Cerebellar cortex (tissue), 1 donor: Measurements from ENCODE around the gene SLC39A11.
"Not testable (repeated sequence)": the region's sequence is repeated elsewhere in the genome, so short reads cannot be mapped to it uniquely, and the experiment has no call there.

Experiments
- DNase-seq: peaks from one replicate; pipeline ENCODE4 v3.0.0-alpha.2; 2015; ENCODE audit warnings: low spot score

Gene SLC39A11

GRCh38 chr17:72654706-72655105 is 437.8 kb downstream of the SLC39A11 start:
- no peak for DNase-seq

- DNase-seq = no peak
Measured at GRCh38 chr17:72651988-72652387, 440.5 kb downstream of the SLC39A11 start.

GRCh38 chr17:72648702-72649101 is 443.8 kb downstream of the SLC39A11 start:
- DNase-seq = no peak

GRCh38 chr17:72646176-72646575 is 446.3 kb downstream of the SLC39A11 start:
- DNase-seq = no peak

- no peak for DNase-seq
Measured at GRCh38 chr17:72644492-72644891, 448.0 kb downstream of the SLC39A11 start.

GRCh38 chr17:72643575-72644216 is 448.8 kb downstream of the SLC39A11 start:
- DNase-seq = no peak

GRCh38 chr17:72642720-72643119 is 449.8 kb downstream of the SLC39A11 start:
- DNase-seq = no peak

GRCh38 chr17:72640415-72641165 is 451.9 kb downstream of the SLC39A11 start:
- DNase-seq = no peak

- DNase-seq = no peak
Measured at GRCh38 chr17:72639711-72640110, 452.8 kb downstream of the SLC39A11 start.

GRCh38 chr17:72638932-72639331 is 453.6 kb downstream of the SLC39A11 start:
- not testable (repeated sequence) for DNase-seq

- DNase-seq = no peak
Measured at GRCh38 chr17:72635034-72635635, 457.4 kb downstream of the SLC39A11 start.

GRCh38 chr17:72634621-72635020 is 457.9 kb downstream of the SLC39A11 start:
- no peak for DNase-seq

- no peak for DNase-seq
Measured at GRCh38 chr17:72631949-72632684, 460.4 kb downstream of the SLC39A11 start.

- no peak for DNase-seq
Measured at GRCh38 chr17:72631568-72631948, 460.9 kb downstream of the SLC39A11 start.

- DNase-seq = no peak
Measured at GRCh38 chr17:72624652-72625051, 467.8 kb downstream of the SLC39A11 start.

- DNase-seq = no peak
Measured at GRCh38 chr17:72624226-72624625, 468.3 kb downstream of the SLC39A11 start.

- no peak for DNase-seq
Measured at GRCh38 chr17:72622661-72623433, 469.6 kb downstream of the SLC39A11 start.

- no peak for DNase-seq
Measured at GRCh38 chr17:72619976-72620650, 472.4 kb downstream of the SLC39A11 start.

- no peak for DNase-seq
Measured at GRCh38 chr17:72618001-72618509, 474.4 kb downstream of the SLC39A11 start.

- no peak for DNase-seq
Measured at GRCh38 chr17:72617557-72617956, 474.9 kb downstream of the SLC39A11 start.

- no peak for DNase-seq
Measured at GRCh38 chr17:72616447-72616846, 476.0 kb downstream of the SLC39A11 start.
